Tibial nerve (tissue), 4 donors: ENCODE data around the gene NFE2L2. TPM values are rescaled to one million over a fixed set of nuclear protein-coding genes. Genes with fewer than 3 reads are reported as not detected.

Experiments used
- DNase-seq, 2 donors: peaks; one replicate each; pipeline ENCODE4 v3.0.0-alpha.2; 2019; ENCODE audit warnings: low spot score in 2 of 2
- H3K27ac ChIP-seq, 4 donors: fragments of 200-600 bp; sonication (generic) in 3 of 4; one replicate each; pipeline ENCODE4 v1.5.1; 2017 to 2019; ENCODE audit warnings: mild to moderate bottlenecking in 1 of 4
- H3K27me3 ChIP-seq, 2 donors: fragments of 200-600 bp; sonication (generic) in 1 of 2; one replicate each; pipeline versions ENCODE4 v1.5.1 to v1.6.0; 2017 to 2019
- H3K36me3 ChIP-seq, 3 donors: fragments of 200-600 bp; sonication (generic); one replicate each; pipeline ENCODE4 v1.5.1; 2018 to 2019
- H3K4me1 ChIP-seq, 4 donors: fragments of 200-600 bp; sonication (generic) in 3 of 4; one replicate each; pipeline ENCODE4 v1.5.1; 2017 to 2019
- H3K4me3 ChIP-seq, 4 donors: fragments of 200-600 bp; sonication (generic) in 3 of 4; one replicate each; pipeline ENCODE4 v1.5.1; 2017 to 2019; ENCODE audit warnings: mild to moderate bottlenecking in 1 of 4, moderate library complexity in 1 of 4
- H3K9me3 ChIP-seq, 4 donors: fragments of 200-600 bp; sonication (generic) in 3 of 4; one replicate each; pipeline ENCODE4 v1.5.1; 2017 to 2019
- CTCF ChIP-seq, 5 experiments: fragments of 200-600 bp in 3 of 5; fragments of 450-650 bp in 2 of 5; sonication (generic) in 3 of 5; IDR thresholded peaks; one replicate each; pipeline ENCODE4 v1.5.1; 2016 to 2019; ENCODE audit warnings: antibody characterized with exemption in 5 of 5, mild to moderate bottlenecking in 3 of 5, moderate library complexity in 2 of 5
- EP300 ChIP-seq, 2 donors: sonication (generic); formaldehyde crosslinking; IDR thresholded peaks; one replicate each; pipeline ENCODE4 v1.6.1; 2017; ENCODE audit warnings: antibody characterized with exemption in 2 of 2, mild to moderate bottlenecking in 1 of 2
- POLR2A ChIP-seq, 2 donors: fragments of 450-650 bp; IDR thresholded peaks; one replicate each; pipeline ENCODE4 v1.6.1; 2017; ENCODE audit warnings: antibody characterized with exemption in 2 of 2, mild to moderate bottlenecking in 2 of 2, moderate library complexity in 2 of 2
- whole genome bisulfite sequencing, 2 donors: methylation state at CpG; one replicate each; pipeline ENCODE4 v1.1.5; 2018; 5-methylcytosine and 5-hydroxymethylcytosine counted together
- total RNA-seq, 4 donors: library from RNA; depleted of rRNA; stranded (reverse); fragments of >200 nt; gene quantifications; one replicate each; pipeline ENCODE4 v1.1.0, GENCODE V29; 2016

Gene NFE2L2
- total RNA-seq, 4 donors from 2014 or later, result 112 to 164 (median 145) TPM

- Histone ChIP-seq H3K4me1 (peaks cover 0 to 4% (median 0%) of the 10 kb centered on the region in 4 donors), H3K27ac (no peak overlapping the region), H3K9me3 (no peaks in the 10 kb centered on the region), H3K27me3 (no peaks in the 10 kb centered on the region), H3K4me3 (no peak overlapping the region), H3K36me3 (peaks cover 0 to 5% (median 0%) of the 10 kb centered on the region in 3 donors)
- 89 to 93% methylated on average over 3 of the region's 3 CpGs for WGBS, 2 donors
- TF ChIP-seq EP300 (IDR thresholded peaks at IDR 0.05) (no peak), POLR2A (IDR thresholded peaks at IDR 0.05) (no peak), CTCF (IDR thresholded peaks at IDR 0.05) (no peak)
- DNase-seq, result no peak
Observed at GRCh38 chr2:177284531-177284930, 20.0 kb upstream of the NFE2L2 start.

- TF ChIP-seq CTCF (IDR thresholded peaks at IDR 0.05) (no peak), EP300 (IDR thresholded peaks at IDR 0.05) (no peak), POLR2A (IDR thresholded peaks at IDR 0.05) (no peak)
- Histone ChIP-seq H3K27ac (no peak overlapping the region), H3K27me3 (no peaks in the 10 kb centered on the region), H3K4me1 (peaks cover 0 to 5% (median 0%) of the 10 kb centered on the region in 4 donors), H3K36me3 (peaks cover 0 to 5% (median 0%) of the 10 kb centered on the region in 3 donors), H3K4me3 (no peak overlapping the region), H3K9me3 (no peaks in the 10 kb centered on the region)
- DNase-seq, result no peak
- 75 to 79% methylated on average over 4 of the region's 4 CpGs for WGBS, 2 donors
Observed at GRCh38 chr2:177283906-177284305, 19.4 kb upstream of the NFE2L2 start.

GRCh38 chr2:177282787-177283572 lies 18.5 kb upstream of the NFE2L2 start:
- H3K36me3 ChIP-seq, result peaks cover 0 to 5% (median 0%) of the 10 kb centered on the region in 3 donors
- H3K4me3 ChIP-seq, result no peak overlapping the region
- H3K9me3 ChIP-seq, result no peaks in the 10 kb centered on the region
- no peak overlapping the region for H3K27ac ChIP-seq
- WGBS, 2 donors, result 82 to 84% methylated on average over 5 of the region's 5 CpGs
- no peaks in the 10 kb centered on the region for H3K27me3 ChIP-seq
- no peak for TF ChIP-seq POLR2A (IDR thresholded peaks at IDR 0.05)
- no peak for TF ChIP-seq CTCF (IDR thresholded peaks at IDR 0.05)
- TF ChIP-seq EP300 (IDR thresholded peaks at IDR 0.05), result no peak
- no peak for DNase-seq
- H3K4me1 ChIP-seq, result peaks cover 0 to 5% (median 0%) of the 10 kb centered on the region in 4 donors

GRCh38 chr2:177282181-177282641 lies 17.7 kb upstream of the NFE2L2 start:
- WGBS, 2 donors, result 42 to 67% methylated on average over 3 of the region's 3 CpGs
- Histone ChIP-seq H3K27ac (no peak overlapping the region), H3K4me3 (no peak overlapping the region), H3K4me1 (peaks cover 0 to 5% (median 0%) of the 10 kb centered on the region in 4 donors), H3K27me3 (no peaks in the 10 kb centered on the region), H3K36me3 (peaks cover 0 to 5% (median 0%) of the 10 kb centered on the region in 3 donors), H3K9me3 (no peaks in the 10 kb centered on the region)
- no peak for DNase-seq
- TF ChIP-seq CTCF (IDR thresholded peaks at IDR 0.05) (no peak), EP300 (IDR thresholded peaks at IDR 0.05) (no peak), POLR2A (IDR thresholded peaks at IDR 0.05) (no peak)
